Mononuclear cell (primary cell): ENCODE data around the gene CYP4F8. TPM values are rescaled to one million over a fixed set of nuclear protein-coding genes. Genes with fewer than 3 reads are reported as not detected.

Experiments used
- H3K27me3 ChIP-seq: 2 replicates; pipeline ENCODE4 v1.6.0; 2011; ENCODE audit warnings: low read length, control low read depth; ENCODE audit not compliant: insufficient read depth
- H3K4me1 ChIP-seq: 2 replicates; pipeline ENCODE4 v1.5.1; 2011; ENCODE audit warnings: mild to moderate bottlenecking, low read length, control low read depth; ENCODE audit not compliant: insufficient read depth
- H3K4me3 ChIP-seq: 2 replicates; pipeline ENCODE4 v1.5.1; 2011; ENCODE audit warnings: mild to moderate bottlenecking, low read length, moderate library complexity
- H3K9me3 ChIP-seq: 2 replicates; pipeline ENCODE4 v1.5.1; 2011; ENCODE audit warnings: low read depth, mild to moderate bottlenecking, control low read depth, low read length
- total RNA-seq: library from RNA; depleted of rRNA; stranded (reverse); fragments of >200 nt; gene quantifications from one replicate; pipeline ENCODE4 v1.2.3, GENCODE V29; 2012

Gene CYP4F8
- total RNA-seq, 1 donor = under 0.01 TPM

DNA sequence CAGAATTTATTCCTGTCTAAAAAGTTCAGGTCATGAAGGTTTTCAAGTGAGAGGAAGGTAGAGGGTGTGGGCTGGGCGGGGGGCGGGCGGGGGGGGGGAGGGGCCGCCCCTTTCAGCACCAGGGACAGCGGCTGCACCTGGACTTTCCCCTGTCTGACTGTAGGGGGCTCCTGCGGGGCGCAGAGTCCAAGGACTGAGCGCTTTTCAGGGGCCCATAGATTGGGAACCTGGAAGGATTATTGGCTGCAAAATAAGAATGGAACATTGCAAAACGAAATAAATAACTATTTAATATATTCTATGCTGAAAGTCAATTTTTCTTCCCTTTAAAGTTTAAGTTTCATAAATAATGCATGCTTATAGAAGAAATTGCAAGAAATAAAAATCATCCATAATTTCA lies 16.8 kb downstream of the CYP4F8 start:
- H3K27me3 ChIP-seq = no peaks in the 10 kb centered on the region
- no peak overlapping the region for H3K4me3 ChIP-seq
- no peaks in the 10 kb centered on the region for H3K9me3 ChIP-seq
- peaks cover 47% of the 10 kb centered on the region for H3K4me1 ChIP-seq

GRCh38 chr19:15633082-15633835 lies 18.2 kb downstream of the CYP4F8 start:
- Histone ChIP-seq H3K4me1 (peaks cover 47% of the 10 kb centered on the region), H3K27me3 (no peaks in the 10 kb centered on the region), H3K9me3 (no peaks in the 10 kb centered on the region), H3K4me3 (no peak overlapping the region)

DNA sequence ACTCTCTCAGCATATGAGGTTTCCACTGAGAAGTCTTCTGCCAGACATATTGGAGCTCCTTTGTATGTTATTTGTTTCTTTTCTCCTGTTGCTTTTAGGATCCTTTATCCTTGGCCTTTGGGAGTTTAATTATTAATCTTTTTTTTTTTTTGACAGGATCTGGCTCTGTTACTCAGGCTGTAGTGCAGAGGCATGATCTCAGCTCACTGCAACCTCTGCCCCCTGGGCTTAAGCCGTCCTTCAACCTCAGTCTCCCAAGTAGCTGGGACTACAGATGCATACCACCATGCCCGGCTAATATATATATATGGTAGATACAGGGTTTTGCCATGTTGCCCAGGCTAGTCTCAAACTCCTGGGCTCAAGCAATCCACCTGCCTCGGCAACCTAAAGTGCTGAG lies 19.1 kb downstream of the CYP4F8 start:
- Histone ChIP-seq H3K27me3 (no peaks in the 10 kb centered on the region), H3K4me3 (no peak overlapping the region), H3K4me1 (peaks cover 47% of the 10 kb centered on the region), H3K9me3 (no peaks in the 10 kb centered on the region)

DNA sequence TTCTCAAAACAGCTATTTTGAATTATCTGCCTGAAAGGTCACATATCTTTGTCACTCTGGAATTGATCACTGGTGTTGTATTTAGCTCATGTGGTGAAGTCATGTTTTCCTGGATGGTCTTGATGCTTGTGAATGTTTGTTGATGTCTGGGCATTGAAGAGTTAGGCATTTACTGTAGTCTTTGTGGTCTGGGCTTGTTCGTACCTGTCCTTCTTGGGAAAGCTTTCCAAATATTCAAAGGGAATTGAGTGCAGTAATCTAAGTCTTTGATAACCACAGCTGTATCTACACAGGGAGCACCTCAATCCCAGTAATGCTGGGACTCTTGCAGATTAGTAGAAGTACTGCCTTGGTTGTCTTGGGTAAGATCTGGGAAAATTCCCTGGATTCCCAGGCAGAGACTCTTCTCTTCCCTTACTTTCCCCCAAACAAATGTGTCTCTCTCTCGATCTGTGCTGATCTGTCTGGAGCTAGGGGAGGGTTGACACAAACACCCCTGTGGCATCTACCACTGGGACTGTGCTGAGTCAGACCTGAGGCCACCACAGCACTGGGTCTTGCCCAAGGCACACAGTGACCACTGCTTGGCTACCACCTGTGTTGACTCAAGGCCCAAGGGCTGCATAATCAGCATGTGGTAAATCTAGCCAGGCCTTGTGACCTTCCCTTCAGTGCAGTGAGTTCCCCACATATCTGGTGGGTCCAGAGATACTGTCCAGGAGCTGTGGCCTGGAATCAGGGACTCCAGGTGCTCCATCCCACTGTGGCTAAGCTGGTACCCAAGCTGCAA lies 20.2 kb downstream of the CYP4F8 start:
- Histone ChIP-seq H3K4me1 (peaks cover 48% of the 10 kb centered on the region), H3K9me3 (no peaks in the 10 kb centered on the region), H3K27me3 (no peaks in the 10 kb centered on the region), H3K4me3 (no peak overlapping the region)

DNA sequence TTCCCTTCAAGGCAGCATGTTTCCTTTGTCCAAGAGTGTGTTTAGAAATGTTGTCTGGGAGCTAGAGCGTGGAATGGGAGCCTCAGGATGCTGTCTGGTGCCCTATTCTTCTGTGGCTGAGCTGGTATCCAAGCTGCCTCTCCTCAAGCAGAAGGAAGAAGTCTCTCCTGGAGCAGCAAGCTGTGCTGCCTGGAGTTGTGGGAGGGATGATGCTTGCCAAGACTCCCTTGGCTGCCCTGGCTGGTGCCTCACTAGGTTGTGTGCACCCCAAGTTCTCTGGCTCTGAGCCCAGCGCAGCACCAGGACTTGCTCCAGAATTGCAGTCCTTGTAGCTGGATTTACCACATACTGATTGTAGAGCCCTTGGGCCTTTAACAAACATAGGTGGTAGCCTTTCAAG lies 21.0 kb downstream of the CYP4F8 start:
- H3K4me3 ChIP-seq = no peak overlapping the region
- no peaks in the 10 kb centered on the region for H3K27me3 ChIP-seq
- no peaks in the 10 kb centered on the region for H3K9me3 ChIP-seq
- H3K4me1 ChIP-seq = peaks cover 56% of the 10 kb centered on the region

- Histone ChIP-seq H3K4me3 (no peak overlapping the region), H3K9me3 (no peaks in the 10 kb centered on the region), H3K27me3 (no peaks in the 10 kb centered on the region), H3K4me1 (peaks cover 57% of the 10 kb centered on the region)
Observed at GRCh38 chr19:15639596-15639995, 24.6 kb downstream of the CYP4F8 start.

DNA sequence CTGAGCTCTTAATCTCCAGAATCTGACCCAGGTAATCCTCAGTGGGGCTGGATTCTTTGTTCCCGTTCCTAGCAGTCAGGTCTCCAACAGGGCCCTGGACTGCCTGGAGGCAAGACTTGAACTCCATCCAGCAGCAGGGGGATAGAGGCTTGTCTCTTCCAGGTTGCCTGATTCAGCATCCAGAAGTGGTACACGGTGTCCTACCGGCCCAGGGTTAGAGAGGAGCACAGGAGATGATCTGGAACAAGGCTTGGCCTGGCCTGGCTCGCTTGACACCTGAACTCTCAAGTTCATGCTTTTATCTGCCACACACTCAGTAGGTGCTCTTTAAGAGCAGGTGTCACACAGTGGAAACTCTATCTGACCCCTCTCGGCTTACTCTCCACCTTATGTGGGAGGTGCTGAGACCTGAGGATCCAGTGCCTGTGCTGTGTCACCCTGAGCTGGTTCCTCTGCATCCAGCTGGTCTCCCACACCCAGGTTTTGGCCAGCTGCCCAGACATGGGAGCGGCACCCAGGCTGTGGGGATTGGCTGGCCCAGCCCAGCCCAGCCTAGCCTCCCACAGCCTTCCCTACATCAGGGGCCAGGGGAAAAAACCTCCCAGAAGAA lies 25.4 kb downstream of the CYP4F8 start, which contains the start of gene CYP4F3:
Gene CYP4F3, plus strand, starts transcription at position 604 of the 610 bp plus-strand sequence. CDS start 519 bp downstream, outside the sequence.
- H3K4me3 ChIP-seq = no peak within 1 kb of the TSS
- no peaks in the 10 kb centered on the region for H3K27me3 ChIP-seq
- peaks cover 49% of the 10 kb centered on the region for H3K4me1 ChIP-seq
- H3K9me3 ChIP-seq = no peaks in the 10 kb centered on the region

DNA sequence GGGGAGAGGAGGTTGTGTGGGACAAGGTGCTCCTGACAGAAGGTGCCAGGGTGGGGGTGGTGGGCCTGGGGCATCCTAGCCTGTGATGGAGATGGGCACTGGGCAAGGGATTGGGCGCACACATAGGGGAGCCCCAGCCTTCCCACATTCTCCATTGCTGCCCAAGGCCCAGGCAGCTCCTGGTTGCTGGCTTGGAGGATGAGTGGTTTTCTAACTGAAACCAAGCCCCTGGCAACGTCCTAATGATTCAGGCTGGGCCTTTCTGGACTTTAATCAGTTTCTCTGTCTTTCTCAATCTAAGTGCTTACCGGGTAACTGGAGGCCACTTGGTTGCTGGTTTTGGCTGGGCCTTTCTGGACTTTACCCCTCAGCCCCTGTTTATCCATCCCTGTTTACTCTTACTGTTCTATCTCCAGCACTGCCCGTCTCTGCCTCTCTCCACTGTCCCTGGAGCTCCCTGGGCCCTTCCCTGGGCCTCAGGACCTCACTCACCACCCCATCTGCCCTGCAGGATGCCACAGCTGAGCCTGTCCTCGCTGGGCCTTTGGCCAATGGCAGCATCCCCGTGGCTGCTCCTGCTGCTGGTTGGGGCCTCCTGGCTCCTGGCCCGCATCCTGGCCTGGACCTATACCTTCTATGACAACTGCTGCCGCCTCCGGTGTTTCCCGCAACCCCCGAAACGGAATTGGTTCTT lies 26.0 kb downstream of the CYP4F8 start:
- H3K4me1 ChIP-seq = peaks cover 43% of the 10 kb centered on the region
- no peaks in the 10 kb centered on the region for H3K9me3 ChIP-seq
- H3K27me3 ChIP-seq = no peaks in the 10 kb centered on the region
- H3K4me3 ChIP-seq = no peak overlapping the region

- H3K4me3 ChIP-seq = no peak overlapping the region
- no peaks in the 10 kb centered on the region for H3K9me3 ChIP-seq
- no peaks in the 10 kb centered on the region for H3K27me3 ChIP-seq
- H3K4me1 ChIP-seq = peaks cover 37% of the 10 kb centered on the region
Observed at GRCh38 chr19:15641901-15642491, 27.0 kb downstream of the CYP4F8 start.

- peaks cover 37% of the 10 kb centered on the region for H3K4me1 ChIP-seq
- no peaks in the 10 kb centered on the region for H3K9me3 ChIP-seq
- no peaks in the 10 kb centered on the region for H3K27me3 ChIP-seq
- no peak overlapping the region for H3K4me3 ChIP-seq
Observed at GRCh38 chr19:15642807-15643206, 27.8 kb downstream of the CYP4F8 start.

GRCh38 chr19:15643387-15643786 lies 28.4 kb downstream of the CYP4F8 start:
- Histone ChIP-seq H3K27me3 (no peaks in the 10 kb centered on the region), H3K9me3 (no peaks in the 10 kb centered on the region), H3K4me1 (peaks cover 37% of the 10 kb centered on the region), H3K4me3 (no peak overlapping the region)

GRCh38 chr19:15644066-15644741 lies 29.2 kb downstream of the CYP4F8 start:
- no peaks in the 10 kb centered on the region for H3K9me3 ChIP-seq

DNA sequence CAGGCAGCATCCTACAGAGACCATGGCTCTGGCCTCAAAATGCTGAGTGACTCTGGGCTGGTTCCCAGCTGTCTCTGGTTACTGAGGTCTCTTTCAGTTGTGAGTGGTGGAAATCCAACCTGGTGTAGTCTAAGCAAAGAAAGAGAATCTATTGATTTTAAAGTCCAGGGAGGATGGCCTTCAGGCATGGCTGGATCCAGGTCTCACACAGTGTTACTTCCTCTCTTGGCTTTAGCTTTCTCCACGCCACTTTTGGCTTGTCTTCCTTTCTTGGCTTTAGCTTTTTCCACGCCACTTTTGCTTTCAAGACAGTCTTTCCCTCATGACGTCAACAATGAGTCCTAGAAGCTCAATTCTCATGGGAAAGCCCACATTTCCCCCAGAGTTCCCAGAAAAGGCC lies 29.8 kb downstream of the CYP4F8 start:
- H3K9me3 ChIP-seq = no peaks in the 10 kb centered on the region
- no peak overlapping the region for H3K4me3 ChIP-seq
- H3K27me3 ChIP-seq = no peaks in the 10 kb centered on the region
- peaks cover 33% of the 10 kb centered on the region for H3K4me1 ChIP-seq

More at GRCh38 chr19:15644066-15644741, 29.2 kb downstream of the CYP4F8 start:
- Histone ChIP-seq H3K4me3 (no peak overlapping the region), H3K4me1 (peaks cover 37% of the 10 kb centered on the region), H3K27me3 (no peaks in the 10 kb centered on the region)

DNA sequence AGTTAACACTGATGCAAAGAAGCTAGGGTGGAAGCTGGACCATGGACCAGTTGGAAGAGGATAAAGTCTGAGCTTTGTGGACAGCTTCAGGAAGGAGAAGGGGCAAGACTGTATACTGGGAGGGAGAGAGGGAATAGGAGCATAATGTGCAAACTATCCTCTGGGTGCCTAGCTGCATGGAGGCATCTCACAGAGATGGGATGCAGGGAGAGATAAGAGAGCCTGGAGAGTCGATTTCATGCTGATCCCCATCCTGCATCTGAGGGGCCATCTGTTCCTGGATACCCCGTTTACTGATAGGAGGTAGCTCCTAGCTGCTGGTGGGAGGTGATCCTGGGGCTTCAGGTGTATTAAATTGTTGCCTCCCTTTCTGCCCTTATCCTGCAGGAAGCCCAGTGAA lies 34.5 kb downstream of the CYP4F8 start:
- no peaks in the 10 kb centered on the region for H3K9me3 ChIP-seq
- H3K27me3 ChIP-seq = peaks cover 6% of the 10 kb centered on the region
- no peaks in the 10 kb centered on the region for H3K4me1 ChIP-seq
- no peak overlapping the region for H3K4me3 ChIP-seq
